Parathyroid adenoma (tissue), 2 donors: ENCODE data around the gene COL23A1.

Experiments
- H2AFZ ChIP-seq: fragments of 300-600 bp; sonication (generic); one replicate; pipeline ENCODE4 v1.7.0; 2017; ENCODE audit warnings: antibody characterized with exemption, mild to moderate bottlenecking
- H3K27ac ChIP-seq: fragments of 300-600 bp; sonication (generic); one replicate; pipeline ENCODE4 v1.7.0; 2017
- H3K27me3 ChIP-seq: fragments of 300-600 bp; sonication (generic); one replicate; pipeline ENCODE4 v1.7.0; 2017; ENCODE audit warnings: low read length; ENCODE audit not compliant: control insufficient read depth, insufficient read depth
- H3K36me3 ChIP-seq: fragments of 300-600 bp; sonication (generic); one replicate; pipeline ENCODE4 v1.7.0; 2017; ENCODE audit warnings: low read length; ENCODE audit not compliant: control insufficient read depth, insufficient read depth
- H3K4me1 ChIP-seq: fragments of 300-600 bp; sonication (generic); one replicate; pipeline ENCODE4 v1.7.0; 2017; ENCODE audit warnings: control low read depth
- H3K4me2 ChIP-seq: fragments of 300-600 bp; sonication (generic); one replicate; pipeline ENCODE4 v1.7.0; 2017; ENCODE audit warnings: low read length
- H3K4me3 ChIP-seq: fragments of 300-600 bp; sonication (generic); one replicate; pipeline ENCODE4 v1.7.0; 2017; ENCODE audit warnings: low read depth, low read length
- H3K79me2 ChIP-seq: fragments of 300-600 bp; sonication (generic); one replicate; pipeline ENCODE4 v1.7.0; 2017; ENCODE audit warnings: control low read depth
- H3K9ac ChIP-seq: fragments of 300-600 bp; sonication (generic); one replicate; pipeline ENCODE4 v1.7.0; 2017; ENCODE audit warnings: mild to moderate bottlenecking
- H3K9me3 ChIP-seq: fragments of 300-600 bp; sonication (generic); one replicate; pipeline ENCODE4 v1.7.0; 2017; ENCODE audit warnings: low read length; ENCODE audit not compliant: control insufficient read depth
- TF ChIP-seq, protein P1 (sequence below): fragments of 300-600 bp; sonication (generic); IDR thresholded peaks from one replicate; pipeline ENCODE4 v1.7.0; 2017; ENCODE audit warnings: antibody characterized with exemption, mild to moderate bottlenecking
- donor health status: primary hyperparathyroidism.

The COL23A1 gene

GRCh38 chr5:178462076-178462475 lies 128.1 kb downstream of the COL23A1 start:
- H3K9ac ChIP-seq, result no peak overlapping the region
- H3K4me2 ChIP-seq, result no peak overlapping the region
- no peak overlapping the region for H3K27ac ChIP-seq
- TF ChIP-seq, protein P1, sequence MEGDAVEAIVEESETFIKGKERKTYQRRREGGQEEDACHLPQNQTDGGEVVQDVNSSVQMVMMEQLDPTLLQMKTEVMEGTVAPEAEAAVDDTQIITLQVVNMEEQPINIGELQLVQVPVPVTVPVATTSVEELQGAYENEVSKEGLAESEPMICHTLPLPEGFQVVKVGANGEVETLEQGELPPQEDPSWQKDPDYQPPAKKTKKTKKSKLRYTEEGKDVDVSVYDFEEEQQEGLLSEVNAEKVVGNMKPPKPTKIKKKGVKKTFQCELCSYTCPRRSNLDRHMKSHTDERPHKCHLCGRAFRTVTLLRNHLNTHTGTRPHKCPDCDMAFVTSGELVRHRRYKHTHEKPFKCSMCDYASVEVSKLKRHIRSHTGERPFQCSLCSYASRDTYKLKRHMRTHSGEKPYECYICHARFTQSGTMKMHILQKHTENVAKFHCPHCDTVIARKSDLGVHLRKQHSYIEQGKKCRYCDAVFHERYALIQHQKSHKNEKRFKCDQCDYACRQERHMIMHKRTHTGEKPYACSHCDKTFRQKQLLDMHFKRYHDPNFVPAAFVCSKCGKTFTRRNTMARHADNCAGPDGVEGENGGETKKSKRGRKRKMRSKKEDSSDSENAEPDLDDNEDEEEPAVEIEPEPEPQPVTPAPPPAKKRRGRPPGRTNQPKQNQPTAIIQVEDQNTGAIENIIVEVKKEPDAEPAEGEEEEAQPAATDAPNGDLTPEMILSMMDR, result no peak
- peaks cover 3% of the 10 kb centered on the region for H3K4me1 ChIP-seq
- H3K36me3 ChIP-seq, result no peaks in the 10 kb centered on the region
- no peaks in the 10 kb centered on the region for H3K27me3 ChIP-seq
- H3K4me3 ChIP-seq, result no peak overlapping the region
- no peaks in the 10 kb centered on the region for H3K79me2 ChIP-seq
- H3K9me3 ChIP-seq, result no peaks in the 10 kb centered on the region
- H2AFZ ChIP-seq, result no peak overlapping the region

GRCh38 chr5:178461004-178461730 lies 129.0 kb downstream of the COL23A1 start:
- Histone ChIP-seq H3K4me3 (no peak overlapping the region), H3K4me1 (peaks cover 3% of the 10 kb centered on the region), H3K4me2 (no peak overlapping the region), H3K27me3 (no peaks in the 10 kb centered on the region), H3K9me3 (no peaks in the 10 kb centered on the region), H3K27ac (no peak overlapping the region), H3K36me3 (no peaks in the 10 kb centered on the region), H2AFZ (peak overlapping the region; percentile 17), H3K9ac (no peak overlapping the region), H3K79me2 (no peaks in the 10 kb centered on the region)
- TF ChIP-seq, protein P1, result peak; percentile 89

DNA sequence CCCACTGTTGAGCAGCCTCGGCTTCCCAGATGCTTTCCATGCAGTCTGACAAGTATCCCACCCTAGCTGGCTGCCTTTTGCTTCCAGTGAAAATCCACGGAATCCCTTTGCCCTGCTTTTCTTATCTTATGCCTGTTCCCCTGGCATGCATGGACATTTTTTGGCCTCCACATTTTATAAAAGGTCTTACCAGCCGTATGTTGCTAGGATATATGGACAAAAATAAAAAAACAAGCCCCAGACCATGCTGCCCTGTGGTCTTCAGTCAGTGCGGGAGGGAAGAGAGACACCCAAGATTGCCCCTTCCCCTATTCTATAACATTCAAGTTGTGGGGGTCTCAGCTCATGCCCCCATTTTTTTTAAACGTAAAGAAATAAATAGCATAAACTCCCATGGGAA lies 129.6 kb downstream of the COL23A1 start:
- TF ChIP-seq, protein P1, result no peak
- H2AFZ ChIP-seq, result no peak overlapping the region
- no peak overlapping the region for H3K27ac ChIP-seq
- no peaks in the 10 kb centered on the region for H3K36me3 ChIP-seq
- H3K79me2 ChIP-seq, result no peaks in the 10 kb centered on the region
- no peaks in the 10 kb centered on the region for H3K9me3 ChIP-seq
- H3K4me1 ChIP-seq, result peaks cover 3% of the 10 kb centered on the region
- H3K9ac ChIP-seq, result no peak overlapping the region
- no peak overlapping the region for H3K4me2 ChIP-seq
- no peak overlapping the region for H3K4me3 ChIP-seq
- H3K27me3 ChIP-seq, result no peaks in the 10 kb centered on the region

- Histone ChIP-seq H3K27me3 (no peaks in the 10 kb centered on the region), H3K9me3 (no peaks in the 10 kb centered on the region), H3K9ac (no peak overlapping the region), H3K27ac (no peak overlapping the region), H3K79me2 (no peaks in the 10 kb centered on the region), H2AFZ (no peak overlapping the region), H3K4me2 (no peak overlapping the region), H3K36me3 (no peaks in the 10 kb centered on the region), H3K4me3 (no peak overlapping the region), H3K4me1 (peaks cover 3% of the 10 kb centered on the region)
- TF ChIP-seq, protein P1, result no peak
Measured at GRCh38 chr5:178460174-178460573, 130.0 kb downstream of the COL23A1 start.

GRCh38 chr5:178458140-178458539 lies 132.1 kb downstream of the COL23A1 start:
- Histone ChIP-seq H3K4me1 (peaks cover 2% of the 10 kb centered on the region), H3K79me2 (no peaks in the 10 kb centered on the region), H3K27ac (no peak overlapping the region), H3K36me3 (no peaks in the 10 kb centered on the region), H3K9ac (no peak overlapping the region), H3K27me3 (no peaks in the 10 kb centered on the region), H2AFZ (no peak overlapping the region), H3K4me3 (no peak overlapping the region), H3K9me3 (no peaks in the 10 kb centered on the region), H3K4me2 (no peak overlapping the region)
- TF ChIP-seq, protein P1, result no peak
